Kidney glomerular epithelial cell (primary cell): ENCODE measurements around the gene TSEN15.
"Not testable (repeated sequence)": the region's sequence is repeated elsewhere in the genome, so short reads cannot be mapped to it uniquely, and the experiment has no call there.

Source experiments
- DNase-seq: peaks from one replicate; lab custom pipeline; 2025; lab: John Stamatoyannopoulos, UW

Gene TSEN15

GRCh38 chr1:184053881-184054280 is 2.4 kb downstream of the TSEN15 start:
- no peak for DNase-seq

- DNase-seq: peak; percentile 82
These were observed 5.5 kb downstream of the TSEN15 start for GRCh38 chr1:184056921-184057555.

GRCh38 chr1:184059887-184060286 is 8.4 kb downstream of the TSEN15 start:
- no peak for DNase-seq

GRCh38 chr1:184060316-184060715 is 8.8 kb downstream of the TSEN15 start:
- DNase-seq: no peak

GRCh38 chr1:184061396-184062003 is 10.0 kb downstream of the TSEN15 start:
- peak; percentile 12 for DNase-seq

GRCh38 chr1:184062640-184063286 is 11.2 kb downstream of the TSEN15 start:
- no peak for DNase-seq

- no peak for DNase-seq
These were observed 14.0 kb downstream of the TSEN15 start for GRCh38 chr1:184065559-184065958.

GRCh38 chr1:184068354-184068753 is 16.8 kb downstream of the TSEN15 start:
- no peak for DNase-seq

- no peak for DNase-seq
These were observed 18.1 kb downstream of the TSEN15 start for GRCh38 chr1:184069675-184070074.

GRCh38 chr1:184072376-184072775 is 20.8 kb downstream of the TSEN15 start:
- DNase-seq: no peak

- no peak for DNase-seq
These were observed 22.9 kb downstream of the TSEN15 start for GRCh38 chr1:184074383-184074782.

GRCh38 chr1:184075055-184076029 is 23.8 kb downstream of the TSEN15 start:
- DNase-seq: peak; percentile 74

GRCh38 chr1:184078564-184079249 is 27.2 kb downstream of the TSEN15 start:
- no peak for DNase-seq

GRCh38 chr1:184080309-184080708 is 28.8 kb downstream of the TSEN15 start:
- no peak for DNase-seq

- DNase-seq: no peak
These were observed 31.2 kb downstream of the TSEN15 start for GRCh38 chr1:184082541-184083415.

- no peak for DNase-seq
These were observed 34.1 kb downstream of the TSEN15 start for GRCh38 chr1:184085667-184086066.

- DNase-seq: no peak
These were observed 36.5 kb downstream of the TSEN15 start for GRCh38 chr1:184088037-184088436.

- no peak for DNase-seq
These were observed 41.5 kb downstream of the TSEN15 start for GRCh38 chr1:184093071-184093470.

- no peak for DNase-seq
These were observed 44.5 kb downstream of the TSEN15 start for GRCh38 chr1:184096005-184096404.

- DNase-seq: not testable (repeated sequence)
These were observed 45.0 kb downstream of the TSEN15 start for GRCh38 chr1:184096580-184096979.

GRCh38 chr1:184101141-184101540 is 49.6 kb downstream of the TSEN15 start:
- no peak for DNase-seq
